Liver (tissue), 9 donors: Measurements from ENCODE around the gene SCGB3A2. TPM values are rescaled to one million over a fixed set of nuclear protein-coding genes. Genes with fewer than 3 reads are reported as not detected.

Source experiments
- DNase-seq: peaks from one replicate; pipeline ENCODE4 v3.0.0-alpha.2; 2017; ENCODE audit warnings: low spot score
- H3K27ac ChIP-seq, 2 donors: one replicate each; pipeline ENCODE4 v1.7.0; 2013; ENCODE audit warnings: inconsistent platforms in 2 of 2, low read length in 2 of 2, control low read depth in 1 of 2, low read depth in 1 of 2, mild to moderate bottlenecking in 1 of 2
- H3K27me3 ChIP-seq, 4 donors: one replicate each; pipeline versions ENCODE4 v1.6.1 to v1.7.0; 2013; ENCODE audit warnings: low read length in 3 of 4, inconsistent platforms in 1 of 4, mild to moderate bottlenecking in 1 of 4, moderate library complexity in 1 of 4; ENCODE audit not compliant: control insufficient read depth in 4 of 4, insufficient read depth in 4 of 4
- H3K36me3 ChIP-seq, 4 donors: one replicate each; pipeline versions ENCODE4 v1.6.1 to v1.7.0; 2013; ENCODE audit warnings: low read length in 3 of 4, mild to moderate bottlenecking in 3 of 4, low read depth in 1 of 4, moderate library complexity in 1 of 4; ENCODE audit not compliant: control insufficient read depth in 4 of 4, insufficient read depth in 3 of 4
- H3K4me1 ChIP-seq, 4 donors: one replicate each; pipeline versions ENCODE4 v1.6.1 to v1.7.0; 2013; ENCODE audit warnings: low read length in 3 of 4, mild to moderate bottlenecking in 3 of 4, moderate library complexity in 1 of 4; ENCODE audit not compliant: control insufficient read depth in 4 of 4, insufficient read depth in 4 of 4
- H3K4me3 ChIP-seq, 3 donors: one replicate each; pipeline versions ENCODE4 v1.6.1 to v1.7.0; 2013; ENCODE audit warnings: low read length in 3 of 3, control low read depth in 1 of 3, low read depth in 1 of 3, mild to moderate bottlenecking in 1 of 3
- H3K9ac ChIP-seq, 2 donors: one replicate each; pipeline ENCODE4 v1.7.0; 2013; ENCODE audit warnings: low read length in 2 of 2, mild to moderate bottlenecking in 2 of 2, moderate library complexity in 2 of 2, control low read depth in 1 of 2, low read depth in 1 of 2
- H3K9me3 ChIP-seq, 4 donors: one replicate each; pipeline versions ENCODE4 v1.6.1 to v1.7.0; 2013; ENCODE audit warnings: low read length in 3 of 4; ENCODE audit not compliant: control insufficient read depth in 4 of 4
- ATF3 ChIP-seq: IDR thresholded peaks from 2 replicates; pipeline ENCODE4 v1.6.1; 2016; ENCODE audit warnings: antibody characterized with exemption
- CTCF ChIP-seq: fragments of 150-350 bp; IDR thresholded peaks from 2 replicates; pipeline ENCODE4 v1.5.1; 2017; ENCODE audit warnings: improper control_type of control experiment, low read depth, low read length; ENCODE audit not compliant: missing input control
- EGR1 ChIP-seq, 2 donors: IDR thresholded peaks; 2 replicates each; pipeline ENCODE4 v1.6.1; 2016 to 2018; ENCODE audit warnings: antibody characterized with exemption in 2 of 2, low read depth in 2 of 2
- FOXA1 ChIP-seq: IDR thresholded peaks from 2 replicates; pipeline ENCODE4 v1.6.1; 2016; ENCODE audit warnings: antibody characterized with exemption
- FOXA2 ChIP-seq: IDR thresholded peaks from 2 replicates; pipeline ENCODE4 v1.6.1; 2016; ENCODE audit warnings: antibody characterized with exemption
- GABPA ChIP-seq, 2 donors: IDR thresholded peaks in 1 of 2; conservative IDR thresholded peaks in 1 of 2; 2 replicates each; pipeline ENCODE4 v1.6.1; 2016; ENCODE audit warnings: antibody characterized with exemption in 2 of 2, mild to moderate bottlenecking in 1 of 2, moderate library complexity in 1 of 2
- HNF4A ChIP-seq, 2 donors: conservative IDR thresholded peaks; 2 replicates each; pipeline ENCODE4 v1.6.1; 2016; ENCODE audit warnings: antibody characterized with exemption in 2 of 2, mild to moderate bottlenecking in 2 of 2
- HNF4G ChIP-seq: IDR thresholded peaks from 2 replicates; pipeline ENCODE4 v1.6.1; 2016; ENCODE audit warnings: antibody characterized with exemption
- JUND ChIP-seq, 2 donors: IDR thresholded peaks; 2 replicates each; pipeline ENCODE4 v1.6.1; 2016; ENCODE audit warnings: antibody characterized with exemption in 2 of 2
- NR2F2 ChIP-seq: IDR thresholded peaks from 2 replicates; pipeline ENCODE4 v1.6.1; 2016; ENCODE audit warnings: antibody characterized with exemption
- RAD21 ChIP-seq, 2 donors: IDR thresholded peaks; 2 replicates each; pipeline ENCODE4 v1.6.1; 2016; ENCODE audit warnings: antibody characterized with exemption in 2 of 2, mild to moderate bottlenecking in 2 of 2
- REST ChIP-seq: IDR thresholded peaks from 2 replicates; pipeline ENCODE4 v1.6.1; 2016; ENCODE audit warnings: antibody characterized with exemption, mild to moderate bottlenecking
- SP1 ChIP-seq: IDR thresholded peaks from 2 replicates; pipeline ENCODE4 v1.6.1; 2018; ENCODE audit warnings: antibody characterized with exemption, mild to moderate bottlenecking
- YY1 ChIP-seq: IDR thresholded peaks from 2 replicates; pipeline ENCODE4 v1.6.1; 2016; ENCODE audit warnings: antibody characterized with exemption, mild to moderate bottlenecking
- ZBTB33 ChIP-seq: IDR thresholded peaks from 2 replicates; pipeline ENCODE4 v1.6.1; 2016; ENCODE audit warnings: antibody characterized with exemption
- WGBS: extraction: QIAGEN DNeasy Blood & Tissue Kit; methylation state at CpG from one replicate; pipeline ENCODE4 v1.1.7; 2013; 5-methylcytosine and 5-hydroxymethylcytosine counted together
- polyA plus RNA-seq, 2 donors: library from polyadenylated mRNA; stranded (reverse) in 1 of 2; unstranded in 1 of 2; fragments of 200-250 nt in 1 of 2; fragments of >200 nt in 1 of 2; fragmentation: Nextera tagmentation in 1 of 2; extraction: Ambion mirVana in 1 of 2; gene quantifications; one replicate each; pipeline versions ENCODE4 v1.2.1 to v1.2.3, GENCODE V29; 2013 to 2015
- total RNA-seq, 2 donors: library from RNA; depleted of rRNA; stranded (reverse); fragments of >200 nt; gene quantifications; one replicate each; pipeline ENCODE4 v1.2.3, GENCODE V29; 2014
- TF ChIP-seq, protein P1 (sequence below): IDR thresholded peaks from 2 replicates; pipeline ENCODE4 v1.6.1; 2016; ENCODE audit warnings: antibody characterized with exemption
- donor health status: healthy.
- donor health status: healthy.
- donor health status: healthy.
- donor health status: healthy.
- donor health status: healthy.

Gene SCGB3A2
- total and polyA plus RNA-seq, 4 donors = not detected

GRCh38 chr5:147831465-147831864 is 47.0 kb upstream of the SCGB3A2 start, which contains the start of gene SPINK1 (continued):
- TF ChIP-seq HNF4G (no peak), ATF3 (no peak), SP1 (no peak), HNF4A (conservative IDR thresholded peaks at IDR 0.05) (no peak)

DNA sequence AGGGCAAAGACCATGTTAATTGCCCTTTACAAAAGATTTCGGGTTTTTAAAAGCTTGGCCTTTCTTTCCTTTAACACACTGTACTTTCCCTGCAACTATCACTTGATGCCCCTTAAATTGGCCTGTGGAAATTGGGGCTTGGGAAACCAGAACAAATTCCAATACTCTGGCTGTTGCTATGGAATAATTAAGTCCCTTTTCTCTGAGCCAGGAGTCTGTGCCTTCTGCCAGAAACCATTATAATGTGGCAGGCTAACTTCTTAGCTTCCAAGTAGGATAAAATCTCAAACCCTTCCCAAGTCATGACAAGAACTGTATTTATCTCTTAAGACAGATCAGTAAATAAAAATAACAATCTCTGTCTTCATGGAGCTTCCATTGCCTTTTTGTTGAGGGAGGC is 46.0 kb upstream of the SCGB3A2 start:
- TF ChIP-seq FOXA1 (no peak), REST (no peak), ZBTB33 (no peak), HNF4A (conservative IDR thresholded peaks at IDR 0.05) (no peak), NR2F2 (no peak), ATF3 (no peak), SP1 (no peak), EGR1 (IDR thresholded peaks at IDR 0.05; ENCODE audit: low read depth in 2 of 2) (no peak), YY1 (no peak), GABPA (IDR thresholded peaks at IDR 0.05 in 1 of 2, conservative IDR thresholded peaks at IDR 0.05 in 1 of 2) (no peak), JUND (IDR thresholded peaks at IDR 0.05) (no peak), RAD21 (IDR thresholded peaks at IDR 0.05) (no peak), CTCF (no peak), FOXA2 (no peak)
- TF ChIP-seq, protein P1, sequence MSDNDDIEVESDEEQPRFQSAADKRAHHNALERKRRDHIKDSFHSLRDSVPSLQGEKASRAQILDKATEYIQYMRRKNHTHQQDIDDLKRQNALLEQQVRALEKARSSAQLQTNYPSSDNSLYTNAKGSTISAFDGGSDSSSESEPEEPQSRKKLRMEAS = no peak
- Histone ChIP-seq H3K9ac (no peak overlapping the region), H3K27me3 (no peaks in the 10 kb centered on the region), H3K9me3 (no peaks in the 10 kb centered on the region), H3K36me3 (no peaks in the 10 kb centered on the region), H3K27ac (no peak overlapping the region), H3K4me3 (no peak overlapping the region), H3K4me1 (peaks cover 3 to 33% (median 29%) of the 10 kb centered on the region in 4 donors)
- 79% methylated on average over 1 of the region's 1 CpG for WGBS
- DNase-seq = no peak
